NCI-H748 (cell line): Measurements from ENCODE around the gene NEDD4.
"Not testable (repeated sequence)": the region's sequence is repeated elsewhere in the genome, so short reads cannot be mapped to it uniquely, and the experiment has no call there.

Source experiments
- DNase-seq: peaks from one replicate; lab custom pipeline; 2025; ENCODE audit not compliant: unreplicated experiment; lab: John Stamatoyannopoulos, UW

NEDD4 gene

DNA sequence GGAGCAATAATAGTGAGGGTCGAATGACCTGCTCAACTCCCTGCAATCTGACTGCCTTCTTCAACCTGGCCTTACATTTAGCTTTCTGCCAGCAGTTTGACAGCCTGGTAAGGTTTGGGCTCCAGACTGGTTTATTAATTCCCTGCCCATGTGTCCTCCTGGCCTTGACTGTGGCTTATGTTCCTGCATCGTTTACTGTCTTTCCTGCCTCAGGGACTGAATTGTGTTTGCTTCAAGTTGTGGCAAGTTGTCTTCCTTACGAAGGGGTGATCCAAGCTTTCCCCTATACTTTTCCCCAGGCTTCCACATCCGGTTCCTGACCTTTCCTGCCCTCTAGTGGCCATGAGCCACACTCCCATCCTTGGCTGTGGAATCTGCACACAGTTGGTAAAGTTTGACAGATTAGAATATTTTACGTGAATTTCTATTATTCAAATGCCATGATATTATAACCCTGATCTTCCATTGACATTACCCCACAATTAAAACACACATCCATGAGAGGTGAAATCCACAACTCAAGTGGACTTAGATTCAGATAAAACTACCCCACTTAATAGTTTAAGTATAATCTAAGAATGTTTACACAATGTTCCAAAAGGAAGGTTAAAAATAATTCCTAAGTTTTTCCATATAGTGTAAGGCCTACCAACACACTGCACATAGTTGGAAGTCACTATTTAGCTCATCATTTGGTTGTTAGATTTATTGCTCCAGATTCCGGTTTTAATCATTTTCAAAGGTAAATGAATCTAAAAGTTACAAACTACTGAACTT lies 95.7 kb downstream of the NEDD4 start:
- DNase-seq, result peak; percentile 24

- no peak for DNase-seq
These were observed 98.9 kb downstream of the NEDD4 start for GRCh38 chr15:55894399-55894965.

- no peak for DNase-seq
These were observed 99.6 kb downstream of the NEDD4 start for GRCh38 chr15:55893852-55894251.

- no peak for DNase-seq
These were observed 102.2 kb downstream of the NEDD4 start for GRCh38 chr15:55891196-55891595.

DNA sequence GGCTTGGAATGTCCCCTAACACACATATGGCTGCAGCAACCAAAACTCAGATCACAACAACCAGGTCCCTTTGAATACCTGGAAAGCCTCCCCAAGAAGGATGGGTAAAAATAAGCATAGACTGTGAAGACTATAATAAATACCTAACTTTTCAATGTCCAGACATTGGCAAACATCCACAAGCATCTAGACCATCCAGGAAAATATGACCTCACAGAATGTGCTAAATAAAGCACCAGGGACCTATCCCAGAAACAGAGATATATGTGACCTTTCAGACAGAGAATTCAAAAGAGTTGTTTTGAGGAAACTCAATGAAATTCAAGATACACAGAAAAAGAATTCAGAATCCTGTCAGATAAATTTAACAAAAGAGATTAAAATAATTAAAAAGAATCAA lies 109.2 kb downstream of the NEDD4 start:
- no peak for DNase-seq

DNA sequence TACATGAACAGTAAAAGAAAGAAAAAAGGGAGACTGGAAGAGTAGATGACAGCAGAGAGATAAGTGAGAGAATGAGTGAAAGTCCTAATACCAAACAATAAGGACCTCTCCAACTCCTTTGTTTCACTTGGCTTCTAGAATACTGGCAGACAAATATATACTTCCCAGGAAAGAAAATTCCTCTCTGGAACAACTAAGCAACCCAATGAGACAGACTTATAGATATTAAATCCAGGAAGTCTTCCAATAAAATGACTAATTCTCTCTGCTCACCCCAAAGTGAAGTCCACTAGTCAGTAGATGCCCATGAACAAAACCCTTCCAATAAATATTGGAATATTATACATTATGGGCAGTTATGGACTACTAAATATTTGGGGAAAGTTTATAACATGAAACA lies 114.2 kb downstream of the NEDD4 start:
- DNase-seq, result no peak

- DNase-seq, result no peak
These were observed 120.2 kb downstream of the NEDD4 start for GRCh38 chr15:55873024-55873720.

DNA sequence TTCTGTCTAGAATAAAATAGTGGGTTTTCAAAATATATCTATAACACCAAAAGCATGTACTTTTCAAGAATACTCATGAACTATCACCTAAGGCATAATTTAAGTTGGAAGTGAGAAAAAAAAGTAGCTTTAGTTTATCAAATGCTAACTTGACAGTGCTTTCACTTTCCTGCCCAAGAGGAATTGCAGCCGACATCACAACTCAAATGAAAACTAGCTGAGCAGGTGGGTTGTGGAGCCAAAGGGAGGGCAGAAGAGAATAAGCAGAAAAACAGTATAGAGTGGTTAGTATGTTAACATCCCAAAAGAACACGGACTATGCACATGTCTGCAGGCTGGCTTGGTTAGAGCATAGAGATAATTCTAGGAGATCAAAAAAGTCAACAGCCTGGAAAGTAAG lies 120.9 kb downstream of the NEDD4 start:
- DNase-seq, result no peak

DNA sequence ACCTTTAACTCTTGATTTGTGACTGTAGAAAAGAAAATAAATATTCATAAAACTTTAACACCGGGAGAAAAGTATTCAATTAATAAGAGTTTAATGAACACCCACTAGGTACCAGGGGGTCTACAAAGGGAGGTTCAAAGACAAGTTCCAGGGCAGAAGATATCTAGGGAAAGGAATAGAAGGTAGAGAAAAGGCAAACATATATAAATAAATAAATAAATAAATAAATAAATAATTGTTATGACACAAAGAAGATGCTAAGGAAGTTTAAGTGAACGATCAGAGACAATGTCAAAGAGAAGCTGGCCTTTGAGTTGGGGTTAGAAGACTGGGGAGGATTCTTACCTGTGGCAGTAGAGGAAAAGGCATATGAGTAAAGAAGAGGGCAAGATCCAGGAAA lies 123.8 kb downstream of the NEDD4 start:
- DNase-seq, result no peak

DNA sequence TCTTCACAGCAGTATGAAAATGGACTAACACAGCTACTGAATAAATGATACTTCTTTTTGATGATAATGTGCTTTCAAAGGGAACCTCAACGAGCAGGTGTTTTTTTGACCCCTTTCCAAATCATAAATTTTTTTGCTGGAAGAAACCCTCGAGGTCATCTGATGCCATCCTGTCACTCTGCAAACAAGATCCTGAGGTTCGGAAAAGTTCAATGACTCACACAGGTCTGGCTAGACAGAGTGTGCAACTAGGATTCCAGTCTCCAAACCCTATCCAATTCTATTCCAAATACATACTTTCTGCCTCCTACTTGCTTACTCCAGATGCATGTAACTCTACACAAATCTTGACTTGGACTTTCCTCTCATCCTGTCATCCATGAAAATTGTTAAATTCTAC lies 124.7 kb downstream of the NEDD4 start:
- DNase-seq, result no peak

DNA sequence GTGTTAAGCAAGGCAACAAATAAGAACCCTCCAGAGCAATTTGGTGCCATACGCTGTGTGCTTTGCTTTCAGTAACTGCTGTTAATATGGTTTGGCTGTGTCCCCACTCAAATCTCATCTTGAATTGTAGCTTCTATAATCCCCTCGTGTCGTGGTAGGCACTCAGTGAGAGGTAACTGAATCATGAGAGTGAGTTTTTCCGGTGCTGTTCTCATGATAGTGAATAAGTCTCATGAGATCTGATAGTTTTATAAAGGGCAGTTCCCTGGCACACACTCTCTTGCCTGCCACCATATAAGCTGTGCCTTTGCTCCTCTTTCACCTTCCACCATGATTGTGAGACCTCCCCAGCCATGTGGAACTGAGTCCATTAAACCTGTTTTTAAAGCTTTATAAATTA lies 125.1 kb downstream of the NEDD4 start:
- DNase-seq, result not testable (repeated sequence)

DNA sequence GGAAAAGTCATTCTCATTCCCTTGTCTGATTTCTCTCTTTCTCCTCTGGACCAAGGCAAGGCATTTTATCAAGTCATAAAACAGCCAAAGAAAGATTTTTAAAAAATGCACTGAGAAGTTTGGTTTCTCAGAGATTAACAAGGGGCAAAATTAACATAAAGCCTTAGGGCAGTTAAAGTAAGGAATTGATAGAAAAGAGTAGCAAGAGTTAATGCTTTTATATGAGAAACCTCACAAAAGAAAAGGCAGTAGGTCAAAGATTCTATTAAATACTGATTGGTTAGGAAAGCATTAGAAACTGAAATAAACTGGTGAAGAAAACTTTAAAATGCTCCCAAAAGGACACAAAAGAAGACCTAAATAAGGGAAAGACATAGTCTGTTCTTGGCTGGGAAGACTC lies 129.5 kb downstream of the NEDD4 start:
- no peak for DNase-seq

DNA sequence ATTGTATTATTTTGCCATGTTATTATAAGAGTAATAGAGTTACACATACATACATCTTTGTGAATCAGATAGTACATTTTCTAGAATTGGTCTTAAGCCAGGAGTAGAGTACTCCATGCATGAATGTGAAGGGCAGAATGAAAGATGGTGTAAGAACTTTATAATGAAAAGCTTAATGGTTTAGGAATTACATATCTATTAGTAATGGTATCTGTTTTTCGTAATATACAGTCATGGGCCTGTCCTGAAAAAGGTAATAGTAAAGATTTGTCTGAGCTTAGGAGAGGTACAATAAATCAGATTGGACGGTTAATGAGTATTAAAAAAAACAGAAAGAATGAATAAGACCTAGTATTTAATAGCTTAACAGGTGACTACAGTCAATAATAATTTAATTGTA lies 132.3 kb downstream of the NEDD4 start:
- DNase-seq, result no peak

GRCh38 chr15:55860468-55860867 lies 132.9 kb downstream of the NEDD4 start:
- no peak for DNase-seq

DNA sequence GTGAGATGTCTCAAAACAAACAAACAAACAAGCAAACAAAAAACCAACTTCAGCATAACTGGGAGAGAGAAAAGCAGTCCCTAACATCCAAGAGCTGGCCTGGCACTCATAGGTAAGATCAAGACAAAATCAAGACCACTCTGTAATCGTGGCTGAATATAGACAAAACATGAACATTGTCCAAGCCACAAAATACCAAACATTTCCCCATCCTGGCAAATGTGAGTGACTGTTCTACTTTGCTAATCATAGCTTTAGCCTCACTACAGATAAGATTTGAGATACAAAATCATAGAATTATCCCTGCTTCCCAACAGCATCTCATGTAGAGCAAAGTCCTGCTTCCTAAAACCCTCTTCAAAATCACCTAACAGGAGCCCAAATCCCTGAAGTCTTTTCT lies 133.7 kb downstream of the NEDD4 start:
- no peak for DNase-seq

- DNase-seq, result no peak
These were observed 134.8 kb downstream of the NEDD4 start for GRCh38 chr15:55858661-55859060.

GRCh38 chr15:55856506-55857164 lies 136.8 kb downstream of the NEDD4 start:
- no peak for DNase-seq

GRCh38 chr15:55853134-55853533 lies 140.3 kb downstream of the NEDD4 start:
- DNase-seq, result no peak

DNA sequence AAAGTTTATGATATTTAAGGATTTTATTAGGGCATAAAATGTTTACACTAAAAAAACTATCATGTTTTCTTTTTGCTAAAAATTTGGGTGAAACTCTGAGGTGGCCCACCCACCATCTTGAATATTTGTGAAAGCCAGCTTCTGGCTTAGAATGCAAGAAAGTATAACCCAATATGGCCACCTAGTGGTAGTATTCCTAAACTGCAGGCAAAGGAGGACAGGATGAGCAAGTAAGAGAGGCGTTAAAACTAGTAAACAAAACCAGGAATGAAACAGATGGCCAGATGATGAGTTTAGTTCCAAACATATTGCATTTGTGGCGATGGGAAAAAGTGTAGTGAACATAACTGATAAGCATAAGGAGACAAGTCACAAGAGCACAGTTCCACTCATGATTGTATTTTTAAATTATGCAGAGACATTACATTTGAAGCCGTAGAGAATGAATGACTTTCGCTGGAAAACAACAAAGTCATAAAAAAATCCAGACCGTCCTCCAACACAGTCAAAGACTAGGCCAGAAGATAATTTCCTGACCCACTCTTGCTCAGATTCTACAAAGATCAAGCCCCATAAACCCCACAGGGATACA lies 147.2 kb downstream of the NEDD4 start:
- peak; percentile 65 for DNase-seq

DNA sequence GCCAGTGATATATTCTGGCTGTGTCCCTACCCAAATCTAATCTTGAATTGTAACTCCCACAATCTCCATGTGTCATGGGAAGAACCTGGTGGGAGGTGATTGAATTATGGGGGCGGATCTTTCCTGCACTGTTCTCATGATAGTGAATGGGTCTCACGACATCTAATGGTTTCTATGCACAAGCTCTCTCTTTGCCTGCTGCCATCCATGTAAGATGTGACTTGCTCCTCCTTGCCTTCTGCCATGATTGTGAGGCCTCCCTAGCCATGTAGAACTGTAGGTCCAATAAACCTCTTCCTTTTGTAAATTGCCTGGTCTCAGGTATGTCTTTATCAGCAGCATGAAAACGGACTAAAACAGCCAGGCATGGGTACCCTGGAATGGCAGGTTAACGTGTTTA lies 150.5 kb downstream of the NEDD4 start:
- DNase-seq, result not testable (repeated sequence)

GRCh38 chr15:55835866-55836265 lies 157.5 kb downstream of the NEDD4 start:
- no peak for DNase-seq
